WTC11 (cell line): ENCODE measurements around the gene STRAP. TPM values are rescaled to one million over a fixed set of nuclear protein-coding genes. Genes with fewer than 3 reads are reported as not detected.

ENCODE experiments used
- ATF1 ChIP-seq: sonication (generic); formaldehyde crosslinking; IDR thresholded peaks from 2 replicates; pipeline ENCODE4 v1.8.1; 2023; ENCODE audit warnings: mild to moderate bottlenecking, moderate library complexity, missing genetic modification reagents
- FOXJ3 ChIP-seq: sonication (generic); formaldehyde crosslinking; IDR thresholded peaks from 2 replicates; pipeline ENCODE4 v1.9.0; 2021; ENCODE audit warnings: missing genetic modification reagents, mild to moderate bottlenecking, borderline replicate concordance
- FOXK1 ChIP-seq: sonication (generic); formaldehyde crosslinking; IDR thresholded peaks from 2 replicates; pipeline ENCODE4 v1.8.0; 2022; ENCODE audit warnings: mild to moderate bottlenecking, moderate library complexity, missing genetic modification reagents
- FOXP1 ChIP-seq: sonication (generic); formaldehyde crosslinking; IDR thresholded peaks from 2 replicates; pipeline ENCODE4 v1.8.0; 2022; ENCODE audit warnings: missing genetic modification reagents, mild to moderate bottlenecking, moderate library complexity, borderline replicate concordance
- JAZF1 ChIP-seq: fragments of 250-450 bp; sonication (Bioruptor Pico); IDR thresholded peaks from 2 replicates; pipeline ENCODE4 v1.9.0; 2021; ENCODE audit warnings: moderate library complexity, mild to moderate bottlenecking, inconsistent platforms
- KAT7 ChIP-seq: sonication (generic); formaldehyde crosslinking; IDR thresholded peaks from 2 replicates; pipeline ENCODE4 v1.8.1; 2023; ENCODE audit warnings: missing genetic modification reagents, mild to moderate bottlenecking, borderline replicate concordance
- NR3C1 ChIP-seq: sonication (generic); formaldehyde crosslinking; conservative IDR thresholded peaks from 2 replicates; pipeline ENCODE4 v1.8.1; 2023; ENCODE audit warnings: low read depth, mild to moderate bottlenecking, missing genetic modification reagents
- PRRX2 ChIP-seq: fragments of 250-450 bp; sonication (Bioruptor Pico); IDR thresholded peaks from 2 replicates; pipeline ENCODE4 v1.8.0; 2021; ENCODE audit warnings: mild to moderate bottlenecking
- RORB ChIP-seq: fragments of 250-450 bp; sonication (Bioruptor Pico); IDR thresholded peaks from 2 replicates; pipeline ENCODE4 v1.9.0; 2021; ENCODE audit warnings: mild to moderate bottlenecking
- SMAD3 ChIP-seq: sonication (generic); formaldehyde crosslinking; IDR thresholded peaks from 2 replicates; pipeline ENCODE4 v1.8.0; 2022; ENCODE audit warnings: missing genetic modification reagents, mild to moderate bottlenecking, borderline replicate concordance
- ZNF232 ChIP-seq: sonication (generic); formaldehyde crosslinking; IDR thresholded peaks from 2 replicates; pipeline ENCODE4 v1.8.0; 2022; ENCODE audit warnings: mild to moderate bottlenecking, missing genetic modification reagents
- ZNF317 ChIP-seq: sonication (generic); formaldehyde crosslinking; IDR thresholded peaks from 2 replicates; pipeline ENCODE4 v1.8.1; 2023; ENCODE audit warnings: low read depth, mild to moderate bottlenecking, moderate library complexity, missing genetic modification reagents, borderline replicate concordance
- ZNF416 ChIP-seq: fragments of 250-450 bp; sonication (Bioruptor Pico); IDR thresholded peaks from 2 replicates; pipeline ENCODE4 v1.9.0; 2021; ENCODE audit warnings: mild to moderate bottlenecking, inconsistent platforms
- ZNF671 ChIP-seq: fragments of 250-450 bp; sonication (Bioruptor Pico); IDR thresholded peaks from 2 replicates; pipeline ENCODE4 v1.8.0; 2021; ENCODE audit warnings: mild to moderate bottlenecking
- total RNA-seq: library from RNA; stranded (reverse); gene quantifications from 3 replicates; pipeline ENCODE4 v1.2.3, GENCODE V29; 2021
- TF ChIP-seq, protein P1 (sequence below): sonication (generic); formaldehyde crosslinking; conservative IDR thresholded peaks from 2 replicates; pipeline ENCODE4 v1.8.1; 2023; ENCODE audit warnings: mild to moderate bottlenecking, low read depth, missing genetic modification reagents, moderate library complexity
- TF ChIP-seq, protein P2 (sequence below): sonication (generic); formaldehyde crosslinking; IDR thresholded peaks from 2 replicates; pipeline ENCODE4 v1.8.1; 2022; ENCODE audit warnings: mild to moderate bottlenecking, missing genetic modification reagents, moderate library complexity, borderline replicate concordance
- TF ChIP-seq, protein P3 (sequence below): fragments of 250-450 bp; sonication (Bioruptor Pico); IDR thresholded peaks from 2 replicates; pipeline ENCODE4 v2.1.2; 2022; ENCODE audit warnings: mild to moderate bottlenecking, moderate library complexity
- TF ChIP-seq, protein P4 (sequence below): fragments of 250-450 bp; sonication (Bioruptor Pico); IDR thresholded peaks from 2 replicates; pipeline ENCODE4 v1.9.0; 2021; ENCODE audit warnings: mild to moderate bottlenecking
- TF ChIP-seq, protein P5 (sequence below): sonication (generic); formaldehyde crosslinking; IDR thresholded peaks from 2 replicates; pipeline ENCODE4 v1.8.1; 2022; ENCODE audit warnings: low read depth, missing genetic modification reagents, borderline replicate concordance
- TF ChIP-seq, protein P6 (sequence below): sonication (generic); formaldehyde crosslinking; IDR thresholded peaks from 2 replicates; pipeline ENCODE4 v1.8.1; 2023; ENCODE audit warnings: mild to moderate bottlenecking, moderate library complexity, missing genetic modification reagents
- TF ChIP-seq, protein P7 (sequence below): sonication (generic); formaldehyde crosslinking; IDR thresholded peaks from 2 replicates; pipeline ENCODE4 v1.8.0; 2022; ENCODE audit warnings: mild to moderate bottlenecking, missing genetic modification reagents
- TF ChIP-seq, protein P8 (sequence below): sonication (generic); formaldehyde crosslinking; IDR thresholded peaks from 2 replicates; pipeline ENCODE4 v1.8.0; 2022; ENCODE audit warnings: mild to moderate bottlenecking, missing genetic modification reagents
- TF ChIP-seq, protein P9 (sequence below): sonication (generic); formaldehyde crosslinking; IDR thresholded peaks from 2 replicates; pipeline ENCODE4 v1.8.1; 2022; ENCODE audit warnings: low read depth, mild to moderate bottlenecking, moderate library complexity, missing genetic modification reagents, borderline replicate concordance
- TF ChIP-seq, protein P10 (sequence below): sonication (generic); formaldehyde crosslinking; IDR thresholded peaks from 2 replicates; pipeline ENCODE4 v1.8.0; 2022; ENCODE audit warnings: mild to moderate bottlenecking, missing genetic modification reagents

The STRAP gene
- total RNA-seq, 1 experiment from 2014 or later = 221 TPM

DNA sequence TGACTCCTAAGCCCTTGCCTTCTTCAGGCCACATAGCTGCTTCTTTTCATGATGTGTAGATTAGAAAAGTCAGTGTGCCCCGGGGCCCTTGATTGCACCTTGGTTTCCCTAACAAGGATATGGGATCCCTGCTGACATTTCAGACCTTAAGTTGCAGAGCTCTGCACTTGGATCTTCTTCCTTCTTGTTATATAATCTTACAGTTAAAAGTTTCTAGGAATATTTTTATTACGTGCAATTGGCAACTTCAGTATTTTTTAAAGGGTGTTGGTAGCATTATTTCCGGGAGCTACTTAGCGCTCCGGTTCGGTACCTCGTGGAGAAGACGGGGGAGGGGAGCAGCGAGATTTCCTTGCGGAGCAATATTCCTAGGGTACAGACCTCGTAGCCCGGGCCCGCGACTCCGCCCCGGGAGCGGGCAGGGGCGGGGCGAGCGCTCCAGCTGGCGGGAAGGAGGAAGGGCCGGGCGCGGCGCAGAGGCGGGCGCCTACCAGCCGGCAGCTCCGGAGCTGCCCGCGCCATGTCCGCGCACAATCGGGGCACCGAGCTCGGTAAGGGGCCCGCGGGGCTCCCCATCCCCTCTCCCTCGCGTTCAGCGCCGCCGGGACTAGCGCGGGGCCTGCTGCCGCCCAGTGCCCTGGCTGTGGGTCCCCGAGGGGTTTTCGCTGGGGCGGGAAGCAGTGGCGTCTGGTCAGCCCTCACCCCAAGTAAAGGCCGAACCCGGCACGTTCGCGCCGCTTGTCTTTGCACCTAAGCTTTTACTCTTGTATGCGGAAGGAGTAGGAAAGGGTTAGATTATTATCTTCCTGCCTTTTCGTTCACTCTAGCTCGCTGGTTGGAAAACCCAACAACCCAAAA lies 28.9 kb downstream of the STRAP start, which contains the start of gene DERA (continued):
- TF ChIP-seq, protein P1, sequence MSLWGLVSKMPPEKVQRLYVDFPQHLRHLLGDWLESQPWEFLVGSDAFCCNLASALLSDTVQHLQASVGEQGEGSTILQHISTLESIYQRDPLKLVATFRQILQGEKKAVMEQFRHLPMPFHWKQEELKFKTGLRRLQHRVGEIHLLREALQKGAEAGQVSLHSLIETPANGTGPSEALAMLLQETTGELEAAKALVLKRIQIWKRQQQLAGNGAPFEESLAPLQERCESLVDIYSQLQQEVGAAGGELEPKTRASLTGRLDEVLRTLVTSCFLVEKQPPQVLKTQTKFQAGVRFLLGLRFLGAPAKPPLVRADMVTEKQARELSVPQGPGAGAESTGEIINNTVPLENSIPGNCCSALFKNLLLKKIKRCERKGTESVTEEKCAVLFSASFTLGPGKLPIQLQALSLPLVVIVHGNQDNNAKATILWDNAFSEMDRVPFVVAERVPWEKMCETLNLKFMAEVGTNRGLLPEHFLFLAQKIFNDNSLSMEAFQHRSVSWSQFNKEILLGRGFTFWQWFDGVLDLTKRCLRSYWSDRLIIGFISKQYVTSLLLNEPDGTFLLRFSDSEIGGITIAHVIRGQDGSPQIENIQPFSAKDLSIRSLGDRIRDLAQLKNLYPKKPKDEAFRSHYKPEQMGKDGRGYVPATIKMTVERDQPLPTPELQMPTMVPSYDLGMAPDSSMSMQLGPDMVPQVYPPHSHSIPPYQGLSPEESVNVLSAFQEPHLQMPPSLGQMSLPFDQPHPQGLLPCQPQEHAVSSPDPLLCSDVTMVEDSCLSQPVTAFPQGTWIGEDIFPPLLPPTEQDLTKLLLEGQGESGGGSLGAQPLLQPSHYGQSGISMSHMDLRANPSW (CRISPR knock-in tag) = no peak
- TF ChIP-seq RORB (CRISPR knock-in tag) (no peak), ZNF416 (CRISPR knock-in tag) (no peak), ZNF232 (0 out of 2 replicates have a peak, but pooled peaks have one; percentile 46), JAZF1 (CRISPR knock-in tag) (no peak), PRRX2 (0 out of 2 replicates have a peak, but pooled peaks have one; percentile 27), FOXK1 (CRISPR knock-in tag) (0 out of 2 replicates have a peak, but pooled peaks have one; percentile 45), ATF1 (CRISPR knock-in tag) (no peak), ZNF671 (CRISPR knock-in tag) (no peak), KAT7 (CRISPR knock-in tag) (no peak), SMAD3 (CRISPR knock-in tag) (peak; percentile 56; the same call in 1 of the 2 replicates), ZNF317 (CRISPR knock-in tag) (no peak), FOXJ3 (CRISPR knock-in tag) (no peak), FOXP1 (CRISPR knock-in tag) (peak; percentile 72), NR3C1 (CRISPR knock-in tag) (no peak)
- TF ChIP-seq, protein P2, sequence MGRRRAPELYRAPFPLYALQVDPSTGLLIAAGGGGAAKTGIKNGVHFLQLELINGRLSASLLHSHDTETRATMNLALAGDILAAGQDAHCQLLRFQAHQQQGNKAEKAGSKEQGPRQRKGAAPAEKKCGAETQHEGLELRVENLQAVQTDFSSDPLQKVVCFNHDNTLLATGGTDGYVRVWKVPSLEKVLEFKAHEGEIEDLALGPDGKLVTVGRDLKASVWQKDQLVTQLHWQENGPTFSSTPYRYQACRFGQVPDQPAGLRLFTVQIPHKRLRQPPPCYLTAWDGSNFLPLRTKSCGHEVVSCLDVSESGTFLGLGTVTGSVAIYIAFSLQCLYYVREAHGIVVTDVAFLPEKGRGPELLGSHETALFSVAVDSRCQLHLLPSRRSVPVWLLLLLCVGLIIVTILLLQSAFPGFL (CRISPR knock-in tag) = no peak
- TF ChIP-seq, protein P3, sequence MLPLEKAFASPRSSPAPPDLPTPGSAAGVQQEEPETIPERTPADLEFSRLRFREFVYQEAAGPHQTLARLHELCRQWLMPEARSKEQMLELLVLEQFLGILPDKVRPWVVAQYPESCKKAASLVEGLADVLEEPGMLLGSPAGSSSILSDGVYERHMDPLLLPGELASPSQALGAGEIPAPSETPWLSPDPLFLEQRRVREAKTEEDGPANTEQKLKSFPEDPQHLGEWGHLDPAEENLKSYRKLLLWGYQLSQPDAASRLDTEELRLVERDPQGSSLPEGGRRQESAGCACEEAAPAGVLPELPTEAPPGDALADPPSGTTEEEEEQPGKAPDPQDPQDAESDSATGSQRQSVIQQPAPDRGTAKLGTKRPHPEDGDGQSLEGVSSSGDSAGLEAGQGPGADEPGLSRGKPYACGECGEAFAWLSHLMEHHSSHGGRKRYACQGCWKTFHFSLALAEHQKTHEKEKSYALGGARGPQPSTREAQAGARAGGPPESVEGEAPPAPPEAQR = no peak
- TF ChIP-seq, protein P4, sequence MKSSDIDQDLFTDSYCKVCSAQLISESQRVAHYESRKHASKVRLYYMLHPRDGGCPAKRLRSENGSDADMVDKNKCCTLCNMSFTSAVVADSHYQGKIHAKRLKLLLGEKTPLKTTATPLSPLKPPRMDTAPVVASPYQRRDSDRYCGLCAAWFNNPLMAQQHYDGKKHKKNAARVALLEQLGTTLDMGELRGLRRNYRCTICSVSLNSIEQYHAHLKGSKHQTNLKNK (CRISPR knock-in tag) = no peak
- TF ChIP-seq, protein P5, sequence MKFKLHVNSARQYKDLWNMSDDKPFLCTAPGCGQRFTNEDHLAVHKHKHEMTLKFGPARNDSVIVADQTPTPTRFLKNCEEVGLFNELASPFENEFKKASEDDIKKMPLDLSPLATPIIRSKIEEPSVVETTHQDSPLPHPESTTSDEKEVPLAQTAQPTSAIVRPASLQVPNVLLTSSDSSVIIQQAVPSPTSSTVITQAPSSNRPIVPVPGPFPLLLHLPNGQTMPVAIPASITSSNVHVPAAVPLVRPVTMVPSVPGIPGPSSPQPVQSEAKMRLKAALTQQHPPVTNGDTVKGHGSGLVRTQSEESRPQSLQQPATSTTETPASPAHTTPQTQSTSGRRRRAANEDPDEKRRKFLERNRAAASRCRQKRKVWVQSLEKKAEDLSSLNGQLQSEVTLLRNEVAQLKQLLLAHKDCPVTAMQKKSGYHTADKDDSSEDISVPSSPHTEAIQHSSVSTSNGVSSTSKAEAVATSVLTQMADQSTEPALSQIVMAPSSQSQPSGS (CRISPR knock-in tag) = no peak
- TF ChIP-seq, protein P6, sequence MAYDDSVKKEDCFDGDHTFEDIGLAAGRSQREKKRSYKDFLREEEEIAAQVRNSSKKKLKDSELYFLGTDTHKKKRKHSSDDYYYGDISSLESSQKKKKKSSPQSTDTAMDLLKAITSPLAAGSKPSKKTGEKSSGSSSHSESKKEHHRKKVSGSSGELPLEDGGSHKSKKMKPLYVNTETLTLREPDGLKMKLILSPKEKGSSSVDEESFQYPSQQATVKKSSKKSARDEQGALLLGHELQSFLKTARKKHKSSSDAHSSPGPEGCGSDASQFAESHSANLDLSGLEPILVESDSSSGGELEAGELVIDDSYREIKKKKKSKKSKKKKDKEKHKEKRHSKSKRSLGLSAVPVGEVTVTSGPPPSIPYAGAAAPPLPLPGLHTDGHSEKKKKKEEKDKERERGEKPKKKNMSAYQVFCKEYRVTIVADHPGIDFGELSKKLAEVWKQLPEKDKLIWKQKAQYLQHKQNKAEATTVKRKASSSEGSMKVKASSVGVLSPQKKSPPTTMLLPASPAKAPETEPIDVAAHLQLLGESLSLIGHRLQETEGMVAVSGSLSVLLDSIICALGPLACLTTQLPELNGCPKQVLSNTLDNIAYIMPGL (CRISPR knock-in tag) = no peak
- TF ChIP-seq, protein P7, sequence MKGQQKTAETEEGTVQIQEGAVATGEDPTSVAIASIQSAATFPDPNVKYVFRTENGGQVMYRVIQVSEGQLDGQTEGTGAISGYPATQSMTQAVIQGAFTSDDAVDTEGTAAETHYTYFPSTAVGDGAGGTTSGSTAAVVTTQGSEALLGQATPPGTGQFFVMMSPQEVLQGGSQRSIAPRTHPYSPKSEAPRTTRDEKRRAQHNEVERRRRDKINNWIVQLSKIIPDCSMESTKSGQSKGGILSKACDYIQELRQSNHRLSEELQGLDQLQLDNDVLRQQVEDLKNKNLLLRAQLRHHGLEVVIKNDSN (CRISPR knock-in tag) = 0 out of 2 replicates have a peak, but pooled peaks have one; percentile 21
- TF ChIP-seq, protein P8, sequence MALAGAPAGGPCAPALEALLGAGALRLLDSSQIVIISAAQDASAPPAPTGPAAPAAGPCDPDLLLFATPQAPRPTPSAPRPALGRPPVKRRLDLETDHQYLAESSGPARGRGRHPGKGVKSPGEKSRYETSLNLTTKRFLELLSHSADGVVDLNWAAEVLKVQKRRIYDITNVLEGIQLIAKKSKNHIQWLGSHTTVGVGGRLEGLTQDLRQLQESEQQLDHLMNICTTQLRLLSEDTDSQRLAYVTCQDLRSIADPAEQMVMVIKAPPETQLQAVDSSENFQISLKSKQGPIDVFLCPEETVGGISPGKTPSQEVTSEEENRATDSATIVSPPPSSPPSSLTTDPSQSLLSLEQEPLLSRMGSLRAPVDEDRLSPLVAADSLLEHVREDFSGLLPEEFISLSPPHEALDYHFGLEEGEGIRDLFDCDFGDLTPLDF (CRISPR knock-in tag) = no peak
- TF ChIP-seq, protein P9, sequence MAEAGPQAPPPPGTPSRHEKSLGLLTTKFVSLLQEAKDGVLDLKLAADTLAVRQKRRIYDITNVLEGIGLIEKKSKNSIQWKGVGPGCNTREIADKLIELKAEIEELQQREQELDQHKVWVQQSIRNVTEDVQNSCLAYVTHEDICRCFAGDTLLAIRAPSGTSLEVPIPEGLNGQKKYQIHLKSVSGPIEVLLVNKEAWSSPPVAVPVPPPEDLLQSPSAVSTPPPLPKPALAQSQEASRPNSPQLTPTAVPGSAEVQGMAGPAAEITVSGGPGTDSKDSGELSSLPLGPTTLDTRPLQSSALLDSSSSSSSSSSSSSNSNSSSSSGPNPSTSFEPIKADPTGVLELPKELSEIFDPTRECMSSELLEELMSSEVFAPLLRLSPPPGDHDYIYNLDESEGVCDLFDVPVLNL (CRISPR knock-in tag) = peak; percentile 72; the same call in 1 of the 2 replicates
- TF ChIP-seq, protein P10, sequence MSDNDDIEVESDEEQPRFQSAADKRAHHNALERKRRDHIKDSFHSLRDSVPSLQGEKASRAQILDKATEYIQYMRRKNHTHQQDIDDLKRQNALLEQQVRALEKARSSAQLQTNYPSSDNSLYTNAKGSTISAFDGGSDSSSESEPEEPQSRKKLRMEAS (CRISPR knock-in tag) = peak; percentile 28; the same call in 1 of the 2 replicates
